SK-N-SH (cell line): ENCODE measurements around the gene EEF1AKMT3. TPM values are rescaled to one million over a fixed set of nuclear protein-coding genes. Genes with fewer than 3 reads are reported as not detected.
A peak's percentile ranks its signal among the peaks of the same experiment; 100 is the strongest.

Experiments
- CTCF ChIA-PET: fragments of 300-600, 350-600 bp; formaldehyde crosslinking; extraction: SDS; loops from one replicate; lab custom pipeline; 2021; lab: Yijun Ruan, JAX
- POLR2A ChIA-PET: fragments of 350-600 bp; sonication (Branson Sonifier 250); formaldehyde crosslinking; extraction: SDS; loops from one replicate; lab custom pipeline; 2020; ENCODE audit warnings: antibody characterized with exemption, inconsistent platforms; lab: Yijun Ruan, JAX
- DNase-seq: peaks from one replicate; pipeline ENCODE4 v3.0.0; 2012
- H2AFZ ChIP-seq: fragments of 200-600 bp; sonication (generic); 2 replicates; pipeline ENCODE4 v1.8.1; 2016; ENCODE audit warnings: antibody characterized with exemption, mild to moderate bottlenecking, low read depth
- H3F3A ChIP-seq: fragments of 200-600 bp; sonication (generic); replicated peaks from 2 replicates; pipeline ENCODE3; 2016; ENCODE audit warnings: antibody characterized with exemption, mild to moderate bottlenecking; ENCODE audit not compliant: insufficient read depth
- H3K27ac ChIP-seq, 2 experiments: fragments of 200-500 bp in 1 of 2; fragments of 200-600 bp in 1 of 2; sonication (Bioruptor generic) in 1 of 2; sonication (generic), shearing (Covaris generic) in 1 of 2; 2 replicates each; pipeline versions ENCODE4 v1.5.1 to v1.6.1; 2014 to 2016; ENCODE audit warnings: low read depth in 2 of 2, inconsistent platforms in 1 of 2, low read length in 1 of 2, mild to moderate bottlenecking in 1 of 2, mixed read lengths in 1 of 2
- H3K27me3 ChIP-seq: fragments of 200-600 bp; sonication (generic), shearing (Covaris generic); 2 replicates; pipeline ENCODE4 v1.6.1; 2016; ENCODE audit warnings: mixed run types; ENCODE audit not compliant: insufficient read depth
- H3K36me3 ChIP-seq, 2 experiments: fragments of 200-500 bp in 1 of 2; fragments of 200-600 bp in 1 of 2; sonication (Bioruptor generic) in 1 of 2; sonication (generic) in 1 of 2; replicated peaks in 1 of 2; 2 replicates each; pipeline versions ENCODE3 to v1.5.1; 2014 to 2016; ENCODE audit warnings: low read length in 1 of 2, mild to moderate bottlenecking in 1 of 2; ENCODE audit not compliant: insufficient read depth in 2 of 2, control insufficient read depth in 1 of 2
- H3K4me1 ChIP-seq, 2 experiments: fragments of 200-500 bp in 1 of 2; fragments of 200-600 bp in 1 of 2; sonication (Bioruptor generic) in 1 of 2; sonication (generic), shearing (Covaris generic) in 1 of 2; 2 replicates each; pipeline versions ENCODE4 v1.5.1 to v1.6.1; 2014 to 2016; ENCODE audit warnings: low read depth in 1 of 2, low read length in 1 of 2, mixed run types in 1 of 2; ENCODE audit not compliant: insufficient read depth in 2 of 2, control insufficient read depth in 1 of 2
- H3K4me2 ChIP-seq: fragments of 200-600 bp; sonication (generic), shearing (Covaris generic); 2 replicates; pipeline ENCODE4 v1.6.1; 2017; ENCODE audit warnings: mixed run types
- H3K4me3 ChIP-seq, 2 experiments: fragments of 200-500 bp in 1 of 2; fragments of 200-600 bp in 1 of 2; sonication (Bioruptor generic) in 1 of 2; sonication (generic), shearing (Covaris generic) in 1 of 2; 2 replicates each; pipeline versions ENCODE4 v1.5.1 to v1.8.1; 2014 to 2016; ENCODE audit warnings: low read depth in 2 of 2, inconsistent platforms in 1 of 2, low read length in 1 of 2, mild to moderate bottlenecking in 1 of 2, mixed read lengths in 1 of 2, moderate library complexity in 1 of 2
- H3K79me2 ChIP-seq: fragments of 200-600 bp; sonication (generic); 2 replicates; pipeline ENCODE4 v1.8.1; 2017; ENCODE audit warnings: mild to moderate bottlenecking; ENCODE audit not compliant: insufficient read depth
- H3K9ac ChIP-seq: fragments of 200-600 bp; sonication (generic); 2 replicates; pipeline ENCODE4 v1.6.1; 2017; ENCODE audit warnings: mixed run types
- H3K9me2 ChIP-seq: fragments of 200-600 bp; sonication (generic); 2 replicates; pipeline ENCODE4 v1.6.1; 2017; ENCODE audit warnings: mixed run types
- H3K9me3 ChIP-seq: fragments of 200-600 bp; sonication (generic); 2 replicates; pipeline ENCODE4 v1.6.1; 2017; ENCODE audit warnings: mixed run types, mild to moderate bottlenecking, moderate library complexity
- H4K20me1 ChIP-seq: fragments of 200-600 bp; sonication (generic); 2 replicates; pipeline ENCODE4 v1.6.1; 2017; ENCODE audit warnings: mild to moderate bottlenecking, mixed run types; ENCODE audit not compliant: insufficient read depth
- CHD2 ChIP-seq: fragments of 150-350 bp; IDR thresholded peaks from 2 replicates; pipeline ENCODE4 v1.6.1; 2018; ENCODE audit warnings: low read length; ENCODE audit not compliant: partially characterized antibody
- ELF1 ChIP-seq: IDR thresholded peaks from 2 replicates; pipeline ENCODE4 v1.4.0; 2012
- MEF2A ChIP-seq: IDR thresholded peaks from 2 replicates; pipeline ENCODE4 v1.4.0; 2012; ENCODE audit warnings: low read depth, borderline replicate concordance
- MXI1 ChIP-seq: IDR thresholded peaks from 2 replicates; pipeline ENCODE4 v1.6.1; 2012; ENCODE audit warnings: mild to moderate bottlenecking, low read depth, low read length, improper control_type of control experiment
- NFIC ChIP-seq: IDR thresholded peaks from 2 replicates; pipeline ENCODE4 v1.4.0; 2012; ENCODE audit warnings: borderline replicate concordance
- POLR2AphosphoS5 ChIP-seq: IDR thresholded peaks from 2 replicates; pipeline ENCODE4 v1.6.1; 2012; ENCODE audit warnings: low read depth, low read length
- RCOR1 ChIP-seq: fragments of 150-350 bp; IDR thresholded peaks from 2 replicates; pipeline ENCODE4 v1.6.1; 2017; ENCODE audit warnings: antibody characterized with exemption, low read length
- RFX5 ChIP-seq: IDR thresholded peaks from 2 replicates; pipeline ENCODE4 v1.6.1; 2012; ENCODE audit warnings: mild to moderate bottlenecking, improper control_type of control experiment, low read length
- RXRA ChIP-seq: IDR thresholded peaks from 2 replicates; pipeline ENCODE4 v1.4.0; 2012; ENCODE audit warnings: low read depth, mild to moderate bottlenecking, borderline replicate concordance
- SMC3 ChIP-seq: IDR thresholded peaks from 2 replicates; pipeline ENCODE4 v1.6.1; 2012; ENCODE audit warnings: low read depth, low read length, improper control_type of control experiment
- TEAD4 ChIP-seq: IDR thresholded peaks from 2 replicates; pipeline ENCODE4 v1.4.0; 2012; ENCODE audit warnings: mild to moderate bottlenecking, borderline replicate concordance; ENCODE audit not compliant: insufficient read depth
- WGBS: methylation state at CpG from one replicate; pipeline ENCODE4 v1.1.6; 2017; ENCODE audit warnings: low lambda C conversion rate; 5-methylcytosine and 5-hydroxymethylcytosine counted together
- polyA plus RNA-seq, 3 experiments: library from polyadenylated mRNA; depleted of rRNA; stranded (reverse); fragments of >200 nt; gene quantifications; 2 replicates each; pipeline ENCODE4 v1.2.3, GENCODE V29; 2012
- TF ChIP-seq, protein P1 (sequence below): IDR thresholded peaks from 2 replicates; pipeline ENCODE4 v1.6.1; 2012; ENCODE audit warnings: mild to moderate bottlenecking, low read depth, low read length, moderate library complexity

EEF1AKMT3 gene
- polyA plus RNA-seq, 1 of the 3 experiments (the other 2 are of a cell fraction) = 10.3 TPM

DNA sequence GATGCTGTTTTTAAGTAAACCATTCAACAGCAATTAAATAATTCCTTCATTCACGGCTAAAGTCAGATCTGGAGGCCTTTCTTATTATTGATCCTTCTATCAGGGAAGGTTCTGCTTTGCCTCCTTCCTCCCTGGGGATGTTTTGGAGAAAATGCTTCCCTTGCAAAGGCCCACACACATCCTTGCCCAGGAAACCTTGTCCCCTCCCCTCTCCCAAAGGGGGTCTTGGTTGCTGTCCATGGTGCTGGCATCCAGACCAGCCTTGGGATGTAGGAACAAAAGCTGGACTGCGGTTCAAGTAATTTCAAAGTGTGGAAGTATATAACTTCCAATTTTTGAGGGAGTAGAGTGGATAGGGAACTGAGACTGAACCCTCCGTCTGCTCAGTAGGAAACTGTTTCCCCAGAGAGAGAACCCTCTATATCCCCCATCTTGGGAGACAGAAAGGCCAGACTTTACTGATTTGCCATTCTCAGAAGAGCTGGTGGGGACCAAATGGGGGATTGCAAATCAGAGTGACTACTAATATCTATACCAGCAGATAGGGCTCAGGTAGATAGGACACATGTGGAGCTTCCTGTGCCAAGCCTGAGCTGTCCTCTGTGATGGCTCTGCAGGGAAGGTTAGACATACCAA lies 11.9 kb upstream of the EEF1AKMT3 start:
- TF ChIP-seq MXI1 = no peak
- no peak for TF ChIP-seq RCOR1
- TF ChIP-seq, protein P1, sequence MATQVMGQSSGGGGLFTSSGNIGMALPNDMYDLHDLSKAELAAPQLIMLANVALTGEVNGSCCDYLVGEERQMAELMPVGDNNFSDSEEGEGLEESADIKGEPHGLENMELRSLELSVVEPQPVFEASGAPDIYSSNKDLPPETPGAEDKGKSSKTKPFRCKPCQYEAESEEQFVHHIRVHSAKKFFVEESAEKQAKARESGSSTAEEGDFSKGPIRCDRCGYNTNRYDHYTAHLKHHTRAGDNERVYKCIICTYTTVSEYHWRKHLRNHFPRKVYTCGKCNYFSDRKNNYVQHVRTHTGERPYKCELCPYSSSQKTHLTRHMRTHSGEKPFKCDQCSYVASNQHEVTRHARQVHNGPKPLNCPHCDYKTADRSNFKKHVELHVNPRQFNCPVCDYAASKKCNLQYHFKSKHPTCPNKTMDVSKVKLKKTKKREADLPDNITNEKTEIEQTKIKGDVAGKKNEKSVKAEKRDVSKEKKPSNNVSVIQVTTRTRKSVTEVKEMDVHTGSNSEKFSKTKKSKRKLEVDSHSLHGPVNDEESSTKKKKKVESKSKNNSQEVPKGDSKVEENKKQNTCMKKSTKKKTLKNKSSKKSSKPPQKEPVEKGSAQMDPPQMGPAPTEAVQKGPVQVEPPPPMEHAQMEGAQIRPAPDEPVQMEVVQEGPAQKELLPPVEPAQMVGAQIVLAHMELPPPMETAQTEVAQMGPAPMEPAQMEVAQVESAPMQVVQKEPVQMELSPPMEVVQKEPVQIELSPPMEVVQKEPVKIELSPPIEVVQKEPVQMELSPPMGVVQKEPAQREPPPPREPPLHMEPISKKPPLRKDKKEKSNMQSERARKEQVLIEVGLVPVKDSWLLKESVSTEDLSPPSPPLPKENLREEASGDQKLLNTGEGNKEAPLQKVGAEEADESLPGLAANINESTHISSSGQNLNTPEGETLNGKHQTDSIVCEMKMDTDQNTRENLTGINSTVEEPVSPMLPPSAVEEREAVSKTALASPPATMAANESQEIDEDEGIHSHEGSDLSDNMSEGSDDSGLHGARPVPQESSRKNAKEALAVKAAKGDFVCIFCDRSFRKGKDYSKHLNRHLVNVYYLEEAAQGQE = peak; percentile 96
- Histone ChIP-seq H3K27me3 (no peaks in the 10 kb centered on the region; the same call in 1 of the 2 replicates), H3K36me3 (peaks cover 3 to 20% of the 10 kb centered on the region in 2 experiments), H3K27ac (no peak overlapping the region), H3K4me2 (no peak overlapping the region), H4K20me1 (peaks cover 7% of the 10 kb centered on the region), H3K9me2 (no peaks in the 10 kb centered on the region), H3K4me3 (no peak overlapping the region), H3K9me3 (no peaks in the 10 kb centered on the region), H3K4me1 (peaks cover 0 to 18% of the 10 kb centered on the region in 2 experiments; a peak in 2 of 4 replicates), H3K79me2 (no peaks in the 10 kb centered on the region; the same call in 1 of the 2 replicates), H3K9ac (no peak overlapping the region), H2AFZ (no peak overlapping the region), H3F3A (peaks cover 11% of the 10 kb centered on the region)
- DNase-seq = no peak
- POLR2A ChIA-PET = no interaction called here
- WGBS = 82% methylated on average over 3 of the region's 3 CpGs
- CTCF ChIA-PET = interaction anchor here (1.3 to 2.0 kb wide), 5 partner anchors 7 to 41 kb away, joined by 3 to 10 read pairs (median 8); partner anchors contain the start of gene TSFM

DNA sequence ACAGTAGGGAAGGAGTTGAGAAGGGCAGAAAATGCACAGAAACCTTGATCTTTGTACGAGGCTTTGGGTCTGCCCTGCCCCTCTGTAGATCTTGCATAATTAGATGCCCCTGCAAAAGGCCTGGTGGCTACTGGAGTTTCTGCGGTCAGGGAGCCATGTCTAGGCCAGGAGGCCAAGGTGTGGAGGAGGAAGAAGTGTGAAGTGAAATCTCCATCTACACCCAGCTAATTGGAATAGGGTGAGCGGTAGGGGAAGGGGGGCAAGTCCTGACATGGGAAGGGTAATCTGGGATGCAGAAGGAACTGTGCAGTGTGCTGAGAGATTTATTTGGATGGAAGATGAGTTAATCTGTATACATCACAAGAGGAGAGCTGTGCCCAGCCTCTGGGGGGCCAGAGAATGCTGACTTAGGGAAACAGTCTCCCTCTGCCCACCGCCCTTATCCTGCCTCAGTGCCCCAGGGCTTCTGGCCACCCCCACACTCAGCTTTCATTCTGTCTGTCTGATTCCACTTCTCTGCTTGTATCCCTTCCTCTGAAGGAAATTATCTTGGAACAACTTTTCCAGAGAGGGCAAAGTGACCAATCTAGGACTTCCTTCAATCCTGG lies 10.9 kb upstream of the EEF1AKMT3 start:
- no peak for DNase-seq
- WGBS = 81% methylated on average over 4 of the region's 4 CpGs
- no peak overlapping the region for H3K4me3 ChIP-seq
- ChIA-PET POLR2A (no interaction called here), CTCF (interaction anchor here (1.3 to 1.5 kb wide), 2 partner anchors 22 to 40 kb away, joined by 3 to 4 read pairs; partner anchors contain the start of gene TSFM)
- peaks cover 7% of the 10 kb centered on the region for H4K20me1 ChIP-seq
- H3K36me3 ChIP-seq = peaks cover 3 to 20% of the 10 kb centered on the region in 2 experiments
- H3K27ac ChIP-seq = no peak overlapping the region
- peaks cover 0 to 22% of the 10 kb centered on the region in 2 experiments; a peak in 1 of 4 replicates for H3K4me1 ChIP-seq
- no peaks in the 10 kb centered on the region for H3K9me3 ChIP-seq
- TF ChIP-seq NFIC (no peak), CHD2 (no peak), POLR2AphosphoS5 (no peak), RFX5 (no peak), ELF1 (no peak), MEF2A (no peak), RXRA (no peak), TEAD4 (no peak), SMC3 (no peak)
- no peak overlapping the region for H3K4me2 ChIP-seq
- H3F3A ChIP-seq = peaks cover 11% of the 10 kb centered on the region
- no peak overlapping the region for H3K9ac ChIP-seq
- H3K79me2 ChIP-seq = no peaks in the 10 kb centered on the region; the same call in 1 of the 2 replicates
- no peak overlapping the region for H2AFZ ChIP-seq
- H3K27me3 ChIP-seq = no peaks in the 10 kb centered on the region; the same call in 1 of the 2 replicates
- no peaks in the 10 kb centered on the region for H3K9me2 ChIP-seq
